DND-41 (cell line): ENCODE measurements around the gene ARID3C.

ENCODE experiments used
- ATAC-seq: fragments of 200-7000 bp; cut with Tn5 transposase; 3 replicates; pipeline ENCODE4 v1.9.1; 2021; ENCODE audit warnings: low read depth; ENCODE audit not compliant: insufficient read depth
- DNase-seq: peaks from one replicate; pipeline ENCODE4 v3.0.0-alpha.2; 2020
- H2AFZ ChIP-seq: 2 replicates; pipeline ENCODE4 v1.6.0; 2012; ENCODE audit warnings: low read depth, low read length
- H3K27ac ChIP-seq: 2 replicates; pipeline ENCODE4 v1.5.1; 2012; ENCODE audit warnings: low read length, inconsistent platforms
- H3K27me3 ChIP-seq: fragments of 200-600 bp; sonication (generic); 2 replicates; pipeline ENCODE4 v1.6.0; 2012; ENCODE audit warnings: low read length, mild to moderate bottlenecking, inconsistent platforms; ENCODE audit not compliant: insufficient read depth, poor library complexity
- H3K36me3 ChIP-seq: 2 replicates; pipeline ENCODE4 v1.5.1; 2012; ENCODE audit warnings: low read length, inconsistent platforms; ENCODE audit not compliant: insufficient read depth
- H3K4me1 ChIP-seq: 2 replicates; pipeline ENCODE4 v1.5.1; 2012; ENCODE audit warnings: mild to moderate bottlenecking, low read length; ENCODE audit not compliant: insufficient read depth
- H3K4me2 ChIP-seq: 2 replicates; pipeline ENCODE4 v1.6.0; 2012; ENCODE audit warnings: mild to moderate bottlenecking, moderate library complexity, low read length, inconsistent platforms; ENCODE audit not compliant: insufficient read depth
- H3K4me3 ChIP-seq, 2 experiments: fragments of 200-600 bp in 1 of 2; shearing (Covaris generic) in 1 of 2; 2 replicates each; pipeline ENCODE4 v1.5.1; 2012 to 2016; ENCODE audit warnings: inconsistent platforms in 2 of 2, low read length in 2 of 2, mild to moderate bottlenecking in 2 of 2, low read depth in 1 of 2, moderate library complexity in 1 of 2
- H3K79me2 ChIP-seq: 2 replicates; pipeline ENCODE4 v1.6.0; 2012; ENCODE audit warnings: low read length, inconsistent platforms; ENCODE audit not compliant: insufficient read depth
- H3K9ac ChIP-seq: 2 replicates; pipeline ENCODE4 v1.6.0; 2012; ENCODE audit warnings: low read depth, mild to moderate bottlenecking, inconsistent platforms, low read length, moderate library complexity
- H3K9me3 ChIP-seq: 2 replicates; pipeline ENCODE4 v1.5.1; 2012; ENCODE audit warnings: low read length, moderate library complexity, mild to moderate bottlenecking, inconsistent platforms; ENCODE audit not compliant: insufficient read depth, severe bottlenecking
- H4K20me1 ChIP-seq: 2 replicates; pipeline ENCODE4 v1.6.0; 2012; ENCODE audit warnings: low read length; ENCODE audit not compliant: insufficient read depth
- CTCF ChIP-seq: IDR thresholded peaks from 2 replicates; pipeline ENCODE4 v1.5.1; 2012; ENCODE audit warnings: borderline replicate concordance, low read length, moderate library complexity, mild to moderate bottlenecking; ENCODE audit not compliant: poor library complexity, severe bottlenecking; ENCODE audit errors: extremely low read depth
- EZH2 ChIP-seq: IDR thresholded peaks from 3 replicates; pipeline ENCODE4 v1.6.1; 2012; ENCODE audit warnings: borderline replicate concordance, low read depth, mild to moderate bottlenecking, moderate library complexity, low read length, inconsistent platforms; ENCODE audit not compliant: severe bottlenecking

ARID3C gene

GRCh38 chr9:34658461-34658860 lies 29.6 kb upstream of the ARID3C start:
- no peak overlapping the region for H2AFZ ChIP-seq
- H3K9me3 ChIP-seq: no peaks in the 10 kb centered on the region
- ATAC-seq (no peak), DNase-seq (no peak)
- no peaks in the 10 kb centered on the region for H3K36me3 ChIP-seq
- no peak for TF ChIP-seq EZH2
- no peak for TF ChIP-seq CTCF
- no peaks in the 10 kb centered on the region for H4K20me1 ChIP-seq
- no peaks in the 10 kb centered on the region for H3K27me3 ChIP-seq
- no peak overlapping the region for H3K27ac ChIP-seq
- H3K4me3 ChIP-seq: no peak overlapping the region
- no peaks in the 10 kb centered on the region for H3K79me2 ChIP-seq
- H3K4me2 ChIP-seq: no peak overlapping the region
- no peak overlapping the region for H3K9ac ChIP-seq
- peaks cover 14% of the 10 kb centered on the region for H3K4me1 ChIP-seq

- H3K36me3 ChIP-seq: no peaks in the 10 kb centered on the region
- ATAC-seq: no peak
- H3K9me3 ChIP-seq: no peaks in the 10 kb centered on the region
- no peaks in the 10 kb centered on the region for H3K4me1 ChIP-seq
- H3K27me3 ChIP-seq: no peaks in the 10 kb centered on the region
- H3K4me3 ChIP-seq: no peak overlapping the region
- H2AFZ ChIP-seq: no peak overlapping the region
- DNase-seq: no peak
- H3K9ac ChIP-seq: no peak overlapping the region
- H3K4me2 ChIP-seq: no peak overlapping the region
- no peak overlapping the region for H3K27ac ChIP-seq
- no peaks in the 10 kb centered on the region for H3K79me2 ChIP-seq
- no peak for TF ChIP-seq EZH2
- no peak for TF ChIP-seq CTCF
- no peaks in the 10 kb centered on the region for H4K20me1 ChIP-seq
These were observed 28.1 kb upstream of the ARID3C start for GRCh38 chr9:34656992-34657391.

GRCh38 chr9:34655394-34655793 lies 26.5 kb upstream of the ARID3C start:
- ATAC-seq: no peak
- H3K27me3 ChIP-seq: no peaks in the 10 kb centered on the region
- no peaks in the 10 kb centered on the region for H3K79me2 ChIP-seq
- TF ChIP-seq CTCF: no peak
- TF ChIP-seq EZH2: no peak
- H3K27ac ChIP-seq: no peak overlapping the region
- H4K20me1 ChIP-seq: no peaks in the 10 kb centered on the region
- H3K4me1 ChIP-seq: no peaks in the 10 kb centered on the region
- no peak overlapping the region for H3K4me2 ChIP-seq
- DNase-seq: no peak
- H3K4me3 ChIP-seq: no peak overlapping the region
- H3K9ac ChIP-seq: no peak overlapping the region
- H3K9me3 ChIP-seq: no peaks in the 10 kb centered on the region
- H3K36me3 ChIP-seq: 0 out of 2 replicates have a peak, but pooled peaks cover 2% of the 10 kb centered on the region
- H2AFZ ChIP-seq: no peak overlapping the region

GRCh38 chr9:34654323-34655051 lies 25.6 kb upstream of the ARID3C start:
- Histone ChIP-seq H3K4me3 (no peak overlapping the region), H2AFZ (no peak overlapping the region), H4K20me1 (no peaks in the 10 kb centered on the region), H3K9ac (no peak overlapping the region), H3K27me3 (no peaks in the 10 kb centered on the region), H3K9me3 (no peaks in the 10 kb centered on the region), H3K27ac (no peak overlapping the region), H3K36me3 (peaks cover 9% of the 10 kb centered on the region), H3K4me1 (no peaks in the 10 kb centered on the region), H3K4me2 (no peak overlapping the region), H3K79me2 (no peaks in the 10 kb centered on the region)
- ATAC-seq (no peak), DNase-seq (no peak)
- no peak for TF ChIP-seq CTCF
- TF ChIP-seq EZH2: no peak
